HG03460 (cell line): ENCODE data around the gene TCF12.
"Not testable (repeated sequence)": the region's sequence is repeated elsewhere in the genome, so short reads cannot be mapped to it uniquely, and the experiment has no call there.

Experiments used
- ATAC-seq: cut with Tn5 transposase; IDR thresholded peaks from one replicate; pipeline ENCODE4 v1.9.1; 2021; ENCODE audit not compliant: unreplicated experiment

The TCF12 gene

DNA sequence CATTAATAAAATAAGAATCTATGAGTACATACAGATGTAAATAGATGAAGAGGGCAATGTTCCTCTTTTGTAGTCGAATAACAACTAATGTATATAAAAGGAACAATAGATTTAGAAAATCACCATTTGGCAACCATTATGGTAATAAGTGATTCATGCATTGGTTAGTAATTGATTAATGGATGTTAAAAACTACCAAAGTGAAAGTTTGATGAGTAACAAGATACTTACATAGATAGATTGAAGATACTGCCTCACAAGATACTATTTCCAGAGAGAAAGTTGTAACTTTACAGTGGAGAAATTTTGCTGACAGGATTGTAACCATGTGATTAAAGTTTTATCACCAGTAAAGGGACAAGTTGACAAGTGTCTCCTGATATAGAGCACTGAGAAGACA lies 55.0 kb downstream of the TCF12 start:
- no peak for ATAC-seq

DNA sequence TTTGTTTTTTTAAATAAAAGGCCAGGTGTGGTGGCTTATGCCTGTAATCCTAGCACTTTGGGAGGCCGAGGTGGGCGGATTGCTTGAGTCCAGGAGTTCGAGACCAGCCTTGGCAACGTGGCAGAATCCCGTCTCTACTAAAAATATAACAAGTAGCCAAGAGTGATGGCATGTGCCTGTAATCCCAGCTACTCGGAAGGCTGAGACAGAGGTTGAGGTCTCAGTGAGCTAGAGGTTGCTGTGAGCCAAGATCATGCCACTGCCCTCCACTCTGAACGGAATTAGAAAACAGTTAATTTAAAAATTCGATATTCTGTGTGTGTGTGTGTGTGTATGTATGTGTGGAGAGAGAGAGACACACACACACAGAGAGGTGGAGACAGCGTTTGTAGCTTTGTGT lies 58.8 kb downstream of the TCF12 start:
- ATAC-seq = no peak

DNA sequence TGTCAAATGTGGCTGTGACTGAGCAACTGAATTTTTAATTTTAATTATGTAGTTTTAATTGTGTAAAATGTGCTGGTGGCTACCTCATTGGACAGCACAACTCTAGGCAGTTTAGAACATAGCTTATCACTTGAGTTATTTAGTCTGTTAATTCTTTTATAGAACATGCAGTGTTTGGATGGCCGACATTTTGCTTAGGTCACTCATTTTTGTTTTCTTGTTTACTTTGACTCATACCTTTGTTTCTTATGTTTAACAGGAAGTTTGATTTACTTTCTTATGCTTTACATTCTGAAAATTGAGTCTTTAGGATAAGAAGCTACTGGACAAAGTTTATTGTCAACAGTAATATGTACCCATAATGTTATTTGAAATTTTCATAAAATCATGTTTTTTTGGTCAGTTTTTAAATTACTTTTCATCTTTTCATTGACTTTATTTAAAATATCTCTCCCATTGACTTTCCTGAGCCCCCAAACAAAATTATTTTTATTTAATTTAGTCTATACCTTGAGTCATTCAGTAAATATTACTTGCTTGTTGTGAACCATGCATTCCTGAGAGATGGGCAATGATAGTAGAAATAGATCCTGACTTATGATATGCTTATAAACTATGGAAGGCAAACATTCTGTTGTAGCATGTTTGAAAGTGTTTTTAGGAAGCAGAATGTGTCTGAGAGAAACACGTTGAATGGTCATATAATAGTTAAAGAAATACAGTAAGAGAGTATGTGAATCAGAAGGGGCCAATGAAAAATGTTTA lies 60.6 kb downstream of the TCF12 start:
- ATAC-seq = no peak

DNA sequence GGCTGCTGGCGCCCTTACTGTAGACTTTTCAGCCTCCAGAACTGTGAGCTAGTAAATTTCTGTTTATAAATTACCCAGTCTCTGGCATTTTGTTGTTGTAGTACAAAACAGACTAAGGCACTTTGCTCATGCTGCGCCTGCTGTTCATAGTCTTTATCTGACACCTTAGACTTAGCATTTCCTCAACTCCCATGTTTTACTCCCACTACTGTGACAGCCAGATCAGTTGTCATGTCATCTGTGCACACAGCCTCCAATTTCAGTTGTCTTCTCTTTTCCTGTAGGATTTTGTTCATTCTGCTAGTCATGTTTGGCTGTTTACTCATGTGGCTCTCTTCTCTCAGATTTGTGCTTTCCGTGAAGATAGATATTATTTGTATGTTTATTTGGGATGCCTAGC lies 62.0 kb downstream of the TCF12 start:
- no peak for ATAC-seq

DNA sequence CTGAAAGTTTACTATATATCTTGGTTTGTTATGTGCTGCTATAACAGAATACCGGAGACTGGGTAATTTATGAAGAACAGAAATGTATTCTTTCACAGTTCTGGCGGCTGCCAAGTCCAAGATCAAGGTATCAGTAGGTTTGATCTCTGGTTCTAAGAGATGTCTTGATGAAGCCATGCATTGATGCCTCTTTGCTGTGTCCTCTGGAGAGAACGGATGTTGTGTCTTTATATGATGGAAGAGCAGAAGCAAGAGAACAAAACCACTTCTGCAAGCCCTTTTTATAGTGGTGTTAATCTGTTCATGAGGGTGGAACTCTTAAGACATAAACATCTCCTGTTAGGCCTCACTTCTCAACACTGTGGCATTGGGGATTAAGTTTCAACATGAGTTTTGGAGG lies 62.7 kb downstream of the TCF12 start:
- no peak for ATAC-seq

- no peak for ATAC-seq
Measured at GRCh38 chr15:56982987-56983386, 64.5 kb downstream of the TCF12 start.

DNA sequence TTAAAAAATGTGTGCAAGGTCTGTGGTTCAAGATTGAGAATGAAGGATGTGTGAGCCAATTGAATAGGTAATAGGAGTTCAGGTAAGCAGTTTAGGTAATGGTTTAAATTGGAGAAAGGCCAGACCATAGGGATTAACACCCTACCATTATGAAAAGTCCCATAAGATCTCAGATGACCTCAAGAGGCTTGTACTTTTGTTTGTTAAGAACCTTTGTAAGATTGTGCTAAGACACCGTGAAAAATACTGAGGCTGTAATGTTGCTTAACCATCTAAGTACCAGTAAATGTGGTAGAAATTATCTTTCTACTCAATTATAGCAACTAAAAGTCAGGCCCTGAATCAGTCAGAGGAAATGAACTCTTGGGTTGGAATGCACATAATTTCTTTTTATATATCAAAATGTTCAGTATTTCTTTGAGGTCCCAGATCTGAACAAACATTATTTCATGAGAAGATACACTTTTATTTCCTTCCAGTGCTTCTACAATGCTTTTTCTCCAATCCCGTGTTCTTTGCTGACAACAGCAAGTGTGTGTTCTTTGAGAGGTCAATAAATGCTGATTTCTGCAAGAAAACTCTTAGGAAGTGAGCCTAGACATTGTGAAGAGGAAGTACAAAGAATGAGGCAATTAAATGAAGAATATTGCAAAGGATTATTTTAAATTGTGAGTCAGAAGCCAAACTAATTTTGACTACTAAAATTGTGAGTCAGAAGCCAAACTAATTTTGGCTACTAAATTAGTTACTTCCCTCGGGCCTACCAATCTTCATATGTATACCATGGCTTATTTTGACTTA lies 66.4 kb downstream of the TCF12 start:
- no peak for ATAC-seq

DNA sequence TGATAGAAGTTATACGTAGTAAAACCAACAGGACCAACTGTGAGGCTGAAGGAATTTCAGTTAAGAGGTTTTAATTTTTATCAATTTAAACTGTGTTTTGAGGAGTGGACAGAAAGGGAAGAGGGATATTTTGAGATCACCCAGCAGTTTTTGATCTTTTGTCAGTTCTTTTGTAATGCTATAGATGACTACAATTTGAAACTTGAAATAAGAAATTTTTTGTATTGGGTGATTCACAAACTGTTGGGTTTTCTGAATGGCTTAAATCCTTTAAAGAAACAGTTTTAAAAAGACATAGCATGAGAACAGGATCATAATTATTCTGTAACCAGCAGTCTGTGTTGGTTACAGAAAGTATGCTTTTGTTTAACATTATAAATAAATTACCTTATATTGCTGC lies 67.4 kb downstream of the TCF12 start:
- ATAC-seq = no peak

DNA sequence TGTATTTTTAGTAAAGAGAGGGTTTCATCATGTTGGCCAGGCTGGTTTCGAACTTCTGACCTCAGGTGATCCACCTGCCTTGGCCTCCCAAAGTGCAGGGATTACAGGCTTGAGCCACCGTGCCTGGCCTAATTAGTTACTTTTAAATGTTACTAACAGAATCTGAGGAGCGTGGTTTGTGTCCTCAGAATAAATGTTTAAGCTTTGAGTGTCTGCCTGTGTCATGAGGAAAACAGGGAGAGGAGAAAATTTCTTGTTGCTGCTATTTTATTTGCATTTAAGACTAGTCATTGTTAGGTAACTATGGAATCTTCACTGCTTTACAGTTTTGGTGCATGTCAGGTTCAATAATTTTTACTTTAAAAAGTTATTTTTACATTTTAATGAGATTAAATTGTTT lies 68.8 kb downstream of the TCF12 start:
- ATAC-seq = no peak

GRCh38 chr15:56988219-56988618 lies 69.8 kb downstream of the TCF12 start:
- no peak for ATAC-seq

GRCh38 chr15:56989411-56989924 lies 71.0 kb downstream of the TCF12 start:
- no peak for ATAC-seq

DNA sequence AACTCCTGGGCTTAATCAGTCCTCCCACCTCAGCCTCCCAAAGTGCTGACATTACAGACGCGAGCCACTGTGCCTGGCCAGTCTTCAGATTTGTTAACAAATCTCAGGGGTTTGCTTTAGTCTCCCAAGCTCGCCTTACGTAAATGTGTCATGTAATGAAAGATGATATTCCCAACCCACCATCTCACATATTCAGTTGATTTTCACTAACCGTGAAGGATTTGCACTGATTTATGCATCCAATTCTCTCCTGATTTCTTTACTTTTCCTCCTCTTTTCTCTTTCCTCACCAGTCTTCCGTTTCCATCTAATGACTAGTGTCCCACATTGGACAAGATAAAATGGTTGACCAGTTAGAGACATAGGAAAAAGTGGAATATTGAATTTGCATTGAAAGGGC lies 72.6 kb downstream of the TCF12 start:
- no peak for ATAC-seq

DNA sequence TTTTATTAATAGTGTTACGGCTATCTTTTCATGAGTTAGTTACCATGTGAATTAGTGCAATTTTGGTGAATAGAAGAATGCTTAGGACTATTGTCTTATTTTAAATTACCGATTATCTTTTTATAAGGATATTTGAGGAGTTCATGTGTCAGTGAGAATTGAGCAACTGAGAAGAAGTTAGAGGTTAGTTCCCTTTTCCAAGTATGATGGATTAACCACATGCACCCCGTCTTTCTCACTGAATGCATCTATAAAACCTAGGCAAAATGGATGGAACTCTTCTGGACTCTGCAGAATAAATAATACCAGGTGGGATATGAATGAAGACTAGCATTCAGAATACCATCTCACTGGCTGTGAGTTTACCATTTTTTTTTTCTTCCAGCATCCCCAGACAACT lies 74.3 kb downstream of the TCF12 start:
- ATAC-seq = no peak

GRCh38 chr15:56994280-56994679 lies 75.8 kb downstream of the TCF12 start:
- ATAC-seq = no peak

- ATAC-seq = no peak
Measured at GRCh38 chr15:56996093-56996492, 77.6 kb downstream of the TCF12 start.

DNA sequence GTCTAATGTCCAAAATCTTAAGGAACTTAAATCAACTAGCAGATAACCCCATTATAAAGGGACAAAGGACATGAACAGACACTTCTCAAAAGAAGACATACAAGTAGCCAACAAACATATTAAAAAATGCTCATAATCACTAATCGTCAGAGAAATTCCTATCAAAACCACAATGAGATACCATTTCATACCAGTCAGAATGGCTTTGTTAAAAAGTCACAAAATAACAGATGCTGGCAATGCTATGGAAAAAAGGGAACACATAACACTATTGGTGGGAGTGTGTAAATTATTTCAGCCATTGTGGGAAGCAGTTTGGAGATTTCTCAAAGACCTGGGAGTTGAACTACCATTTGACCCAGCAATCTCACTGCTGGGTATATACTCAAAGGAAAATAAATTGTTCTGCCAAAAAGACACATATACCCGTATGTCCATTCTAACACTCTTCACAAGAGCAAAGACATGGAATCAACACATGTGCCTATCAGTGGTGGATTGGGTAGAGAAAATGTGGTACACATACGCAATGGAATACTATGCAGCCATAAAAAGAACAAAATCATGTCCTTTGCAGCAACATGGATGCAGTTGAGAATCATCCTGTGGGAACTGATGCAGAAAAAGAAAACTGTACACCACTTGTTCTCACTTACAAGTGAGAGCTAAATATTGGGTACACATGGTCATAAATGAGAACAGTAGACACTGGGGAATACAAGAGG lies 78.5 kb downstream of the TCF12 start:
- ATAC-seq = no peak

DNA sequence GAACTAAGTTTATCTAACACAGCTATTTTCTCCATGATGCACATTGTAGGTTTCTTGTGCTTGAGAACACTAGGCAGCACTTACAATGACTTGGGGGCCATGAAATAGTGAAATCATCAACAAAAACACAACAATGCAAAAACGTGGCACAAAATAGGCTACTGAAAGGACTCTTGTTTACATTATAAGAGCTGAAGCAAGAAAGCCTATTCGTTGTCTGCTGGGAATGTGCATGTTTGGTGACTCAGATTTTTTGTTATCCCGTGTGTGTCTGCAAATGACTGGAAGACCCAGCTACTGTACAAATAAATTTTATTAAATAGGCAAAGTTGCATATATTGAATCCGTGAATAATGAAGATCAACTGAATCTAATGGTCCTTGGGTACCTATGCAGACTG lies 85.0 kb downstream of the TCF12 start:
- no peak for ATAC-seq

DNA sequence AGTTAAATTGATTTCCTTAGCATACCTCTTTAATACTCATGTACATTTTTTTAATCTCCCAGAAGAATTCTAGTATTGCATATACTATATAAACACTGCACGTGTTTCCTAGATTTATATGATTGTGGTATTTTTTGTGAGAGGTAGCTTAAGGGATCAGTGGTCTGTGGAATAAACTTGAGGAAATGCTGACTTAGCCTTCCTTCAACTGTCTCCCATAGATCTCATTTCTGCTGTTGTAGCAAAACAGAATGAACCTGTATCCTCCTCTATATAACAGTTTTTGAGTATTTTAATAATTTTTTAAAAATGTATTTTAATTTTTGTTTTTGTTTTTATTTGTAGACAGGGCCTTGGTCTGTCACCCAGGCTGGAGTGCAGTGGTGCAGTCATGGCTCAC lies 86.8 kb downstream of the TCF12 start:
- ATAC-seq = no peak

- not testable (repeated sequence) for ATAC-seq
Measured at GRCh38 chr15:57007797-57008196, 89.4 kb downstream of the TCF12 start.

- ATAC-seq = no peak
Measured at GRCh38 chr15:57010724-57011123, 92.3 kb downstream of the TCF12 start.

DNA sequence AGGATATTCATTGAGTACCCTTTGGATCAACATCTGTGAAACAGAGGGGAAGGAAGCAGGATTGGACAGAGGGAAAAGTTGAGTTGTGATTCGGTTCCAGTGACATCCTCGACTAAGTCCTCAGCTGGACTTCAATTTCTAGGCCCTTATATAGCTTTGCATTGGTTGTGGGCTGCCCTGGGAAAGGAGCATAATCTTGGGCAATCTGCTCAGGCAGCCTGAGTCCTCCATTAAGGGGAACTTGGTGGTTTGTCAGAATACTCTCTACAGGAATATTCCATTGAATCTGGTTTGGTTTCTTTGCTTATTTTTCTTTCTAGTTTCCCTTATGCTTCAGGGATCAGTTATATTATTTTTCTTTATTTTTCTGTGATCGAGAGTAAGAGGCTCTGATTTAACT lies 94.1 kb downstream of the TCF12 start:
- no peak for ATAC-seq

DNA sequence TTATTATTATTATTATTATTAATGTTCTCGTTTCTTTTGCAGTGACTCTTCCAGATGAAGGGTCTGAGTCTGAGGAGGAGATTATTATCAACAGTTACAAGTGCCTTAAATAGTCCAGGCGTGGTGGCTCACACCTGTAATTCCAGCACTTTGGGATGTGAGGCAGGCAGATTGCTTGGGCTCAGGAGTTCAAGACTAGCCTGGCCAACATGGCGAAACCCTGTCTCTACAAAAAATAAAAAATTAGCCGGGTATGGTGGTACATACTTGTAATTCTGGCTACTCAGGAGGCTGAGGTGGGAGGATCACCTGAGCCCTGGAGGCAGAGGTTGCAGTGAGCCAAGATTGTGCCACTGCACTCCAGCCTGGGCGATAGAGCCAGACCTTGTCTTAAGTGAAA lies 96.5 kb downstream of the TCF12 start:
- not testable (repeated sequence) for ATAC-seq
